K562 (cell line): ENCODE results near the gene CTDSP1. TPM values are rescaled to one million over a fixed set of nuclear protein-coding genes. Genes with fewer than 3 reads are reported as not detected.

Experiments
- AFF4 ChIP-seq: sonication (generic); formaldehyde crosslinking; IDR thresholded peaks from 2 replicates; pipeline ENCODE4 v1.8.0; 2023; ENCODE audit warnings: mild to moderate bottlenecking, missing genetic modification reagents
- ARID2 ChIP-seq: fragments of 450-650 bp; IDR thresholded peaks from 2 replicates; pipeline ENCODE4 v1.6.1; 2017; ENCODE audit warnings: antibody characterized with exemption, mild to moderate bottlenecking
- EGR1 ChIP-seq: fragments of 450-650 bp; conservative IDR thresholded peaks from 2 replicates; pipeline ENCODE4 v1.6.1; 2017; ENCODE audit warnings: mild to moderate bottlenecking
- HMGN3 ChIP-seq: IDR thresholded peaks from 2 replicates; pipeline ENCODE4 v1.6.1; 2011; ENCODE audit warnings: borderline replicate concordance, low read depth, mild to moderate bottlenecking, mixed read lengths, low read length; ENCODE audit not compliant: insufficient read length; ENCODE audit errors: extremely low read depth
- HNRNPL ChIP-seq: fragments of 200-400 bp; formaldehyde crosslinking; IDR thresholded peaks from 2 replicates; pipeline ENCODE4 v1.6.1; 2017; ENCODE audit warnings: low read depth, mild to moderate bottlenecking, low read length
- IFI16 ChIP-seq: fragments of 250-450 bp; sonication (Bioruptor Pico); IDR thresholded peaks from 2 replicates; pipeline ENCODE4 v2.1.2; 2022; ENCODE audit warnings: mild to moderate bottlenecking, inconsistent platforms
- JUND ChIP-seq, 2 experiments: IDR thresholded peaks; 2 replicates in 1 of 2; 3 replicates in 1 of 2; pipeline ENCODE4 v1.6.1; 2011; ENCODE audit warnings: borderline replicate concordance in 2 of 2, low read depth in 2 of 2, low read length in 2 of 2, improper control_type of control experiment in 1 of 2, missing biosample characterization in 1 of 2, missing genetic modification characterization in 1 of 2, missing genetic modification reagents in 1 of 2
- KDM5B ChIP-seq: fragments of 200-600 bp; sonication (generic); IDR thresholded peaks from 2 replicates; pipeline ENCODE4 v1.6.1; 2012; ENCODE audit warnings: low read depth, mild to moderate bottlenecking, moderate library complexity, low read length, control low read depth, inconsistent platforms; ENCODE audit not compliant: insufficient replicate concordance
- MCM5 ChIP-seq: fragments of 450-650 bp; IDR thresholded peaks from 2 replicates; pipeline ENCODE4 v1.6.1; 2016; ENCODE audit warnings: low read depth
- TEAD2 ChIP-seq: fragments of 450-650 bp; IDR thresholded peaks from 2 replicates; pipeline ENCODE4 v1.6.1; 2016; ENCODE audit warnings: missing genetic modification characterization, control low read depth, missing compliant biosample characterization
- polyA plus RNA-seq, 8 experiments: library from polyadenylated mRNA; depleted of rRNA in 4 of 8; stranded (reverse) in 5 of 8; unstranded in 3 of 8; fragments of >200 nt; fragmentation: Nextera tagmentation in 2 of 8; fragmentation: Illumina TruSeq in 1 of 8; extraction: Ambion mirVana in 2 of 8; extraction: Trizol in 1 of 8; gene quantifications; 2 replicates each; pipeline versions ENCODE4 v1.2.1 to v1.2.3, GENCODE V29; 2011 to 2014; ENCODE audit warnings: inconsistent platforms in 1 of 8, missing spikeins in 1 of 8
- total RNA-seq, 7 experiments: library from RNA; depleted of rRNA in 6 of 7; stranded (reverse); fragments of >200 nt in 6 of 7; fragmentation: Illumina TruSeq in 2 of 7; extraction: Trizol in 2 of 7; gene quantifications; 2 replicates each; pipeline versions ENCODE4 v1.2.1 to v1.2.3, GENCODE V29; 2011 to 2021; ENCODE audit warnings: low replicate concordance in 1 of 7

The CTDSP1 gene
- total and polyA plus RNA-seq, 9 of the 15 experiments (the other 6 are each of a cell fraction or from before 2014, with no cell fraction given): 2.4 to 74.8 (median 45.8) TPM

GRCh38 chr2:218383892-218384519 lies 15.7 kb upstream of the CTDSP1 start (continued):
- no peak for TF ChIP-seq ARID2
- TF ChIP-seq MCM5: no peak
- TF ChIP-seq KDM5B: no peak
- no peak for TF ChIP-seq HMGN3
- TF ChIP-seq JUND (IDR thresholded peaks at IDR 0.05; ENCODE audit: borderline replicate concordance, low read depth, low read length): no peak
- no peak for TF ChIP-seq JUND (tag; IDR thresholded peaks at IDR 0.05; ENCODE audit: borderline replicate concordance, low read depth, low read length)
- no peak for TF ChIP-seq EGR1
- TF ChIP-seq IFI16 (CRISPR knock-in tag): no peak
- TF ChIP-seq TEAD2: no peak
- no peak for TF ChIP-seq HNRNPL
- TF ChIP-seq AFF4: no peak
- TF ChIP-seq, all 486 proteins: peak for 0
